ENCODE data around the gene KCNA2. TPM values are rescaled to one million over a fixed set of nuclear protein-coding genes. Genes with fewer than 3 reads are reported as not detected.
A peak's percentile ranks its signal among the peaks of the same experiment; 100 is the strongest.

Gene KCNA2
- total RNA-seq, 2 donors from 2014 or later: 0.64 to 6.2 TPM

DNA sequence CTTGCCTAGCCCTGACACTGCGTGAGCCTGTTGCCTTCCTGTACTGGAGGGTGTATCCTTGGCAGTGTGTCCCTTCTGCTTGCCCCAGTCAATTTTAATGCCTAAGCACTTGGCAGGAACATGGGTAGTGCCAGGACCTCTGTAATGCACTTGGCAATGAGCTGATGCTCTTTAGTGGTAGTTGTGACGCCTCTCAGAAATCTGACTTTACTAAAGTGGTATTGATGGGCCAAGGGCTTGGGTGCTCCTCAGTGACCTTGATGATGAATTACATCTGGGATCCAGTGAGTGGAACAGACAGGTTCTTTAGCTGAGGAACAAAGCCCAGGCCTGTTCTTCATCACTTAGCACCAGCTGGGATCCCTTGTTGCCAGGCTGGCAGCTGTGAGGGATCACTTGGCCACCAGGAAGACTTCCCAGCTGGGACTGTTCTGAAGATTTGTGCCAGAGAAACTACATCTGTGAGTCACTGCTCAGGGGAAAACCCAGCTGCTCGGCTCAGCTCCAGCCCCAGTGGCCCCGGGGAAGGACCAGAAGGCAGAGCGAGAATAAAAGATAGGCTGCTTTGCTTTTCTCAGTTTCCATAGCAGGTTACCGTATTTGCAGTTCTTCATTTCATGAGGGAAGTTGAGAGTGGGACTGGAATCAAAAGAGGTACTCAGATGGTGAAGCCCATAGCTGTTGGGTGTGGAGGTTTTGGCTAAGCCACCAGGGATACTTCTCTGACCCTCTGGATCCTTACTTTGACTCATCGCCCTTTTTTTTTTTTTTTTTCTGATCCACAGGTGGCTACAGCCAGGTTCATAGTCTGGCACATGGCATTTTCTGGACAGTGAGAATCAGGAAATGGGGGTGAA, 28.5 kb upstream of the KCNA2 start:
- H3K4me3 ChIP-seq: no peak overlapping the region
- no peak overlapping the region for H3K27ac ChIP-seq
- H3K4me1 ChIP-seq (replicated peaks): no peaks in the 10 kb centered on the region
- DNase-seq (ENCODE audit: low spot score): peak; percentile 23
- H3K27me3 ChIP-seq (replicated peaks; ENCODE audit: insufficient read depth): no peaks in the 10 kb centered on the region
- H3K9me3 ChIP-seq: no peaks in the 10 kb centered on the region
- WGBS: 21% methylated on average over 7 of the region's 7 CpGs
- no peaks in the 10 kb centered on the region for H3K36me3 ChIP-seq
- TF ChIP-seq POLR2A (IDR thresholded peaks at IDR 0.05): no peak
- TF ChIP-seq POLR2AphosphoS5 (IDR thresholded peaks at IDR 0.05): peak; percentile 32
- intact Hi-C loops (cut with DNase I): no loop called here

GRCh38 chr1:110634086-110634454, 27.9 kb upstream of the KCNA2 start:
- intact Hi-C loops (cut with DNase I): no loop called here
- Histone ChIP-seq H3K9me3 (no peaks in the 10 kb centered on the region), H3K27ac (no peak overlapping the region), H3K27me3 (replicated peaks; ENCODE audit: insufficient read depth) (no peaks in the 10 kb centered on the region), H3K4me1 (replicated peaks) (no peaks in the 10 kb centered on the region), H3K4me3 (no peak overlapping the region), H3K36me3 (no peaks in the 10 kb centered on the region)
- TF ChIP-seq, protein P1, sequence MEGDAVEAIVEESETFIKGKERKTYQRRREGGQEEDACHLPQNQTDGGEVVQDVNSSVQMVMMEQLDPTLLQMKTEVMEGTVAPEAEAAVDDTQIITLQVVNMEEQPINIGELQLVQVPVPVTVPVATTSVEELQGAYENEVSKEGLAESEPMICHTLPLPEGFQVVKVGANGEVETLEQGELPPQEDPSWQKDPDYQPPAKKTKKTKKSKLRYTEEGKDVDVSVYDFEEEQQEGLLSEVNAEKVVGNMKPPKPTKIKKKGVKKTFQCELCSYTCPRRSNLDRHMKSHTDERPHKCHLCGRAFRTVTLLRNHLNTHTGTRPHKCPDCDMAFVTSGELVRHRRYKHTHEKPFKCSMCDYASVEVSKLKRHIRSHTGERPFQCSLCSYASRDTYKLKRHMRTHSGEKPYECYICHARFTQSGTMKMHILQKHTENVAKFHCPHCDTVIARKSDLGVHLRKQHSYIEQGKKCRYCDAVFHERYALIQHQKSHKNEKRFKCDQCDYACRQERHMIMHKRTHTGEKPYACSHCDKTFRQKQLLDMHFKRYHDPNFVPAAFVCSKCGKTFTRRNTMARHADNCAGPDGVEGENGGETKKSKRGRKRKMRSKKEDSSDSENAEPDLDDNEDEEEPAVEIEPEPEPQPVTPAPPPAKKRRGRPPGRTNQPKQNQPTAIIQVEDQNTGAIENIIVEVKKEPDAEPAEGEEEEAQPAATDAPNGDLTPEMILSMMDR (IDR thresholded peaks at IDR 0.05): no peak
- TF ChIP-seq POLR2AphosphoS5 (IDR thresholded peaks at IDR 0.05) (no peak), POLR2A (IDR thresholded peaks at IDR 0.05) (no peak)
- 86% methylated on average over 1 of the region's 1 CpG for WGBS
- no peak for DNase-seq (ENCODE audit: low spot score)

DNA sequence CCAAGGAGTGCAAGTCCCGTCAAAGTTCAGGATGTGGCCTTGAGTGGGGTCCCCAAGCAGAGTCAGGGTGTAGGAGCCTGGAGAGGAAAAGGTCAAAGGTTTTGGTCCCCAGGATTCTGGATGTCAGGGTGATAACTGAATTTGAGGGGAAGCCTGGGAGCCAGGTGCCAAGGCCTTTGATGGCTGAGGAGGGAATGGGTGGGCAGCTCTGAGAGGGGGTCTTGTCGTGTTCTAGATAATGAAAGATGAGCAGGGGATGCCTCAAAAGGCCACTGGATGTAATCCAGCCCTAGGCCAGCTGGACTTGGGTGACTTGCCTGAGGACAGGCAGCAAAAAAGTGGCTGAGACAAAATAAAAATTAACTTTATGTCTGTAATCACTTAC, 27.5 kb upstream of the KCNA2 start:
- 81% methylated on average over 2 of the region's 2 CpGs for WGBS
- Histone ChIP-seq H3K27ac (no peak overlapping the region), H3K4me1 (replicated peaks) (no peaks in the 10 kb centered on the region), H3K9me3 (no peaks in the 10 kb centered on the region), H3K4me3 (no peak overlapping the region), H3K27me3 (replicated peaks; ENCODE audit: insufficient read depth) (no peaks in the 10 kb centered on the region), H3K36me3 (no peaks in the 10 kb centered on the region)
- intact Hi-C loops (cut with DNase I): no loop called here
- no peak for TF ChIP-seq POLR2AphosphoS5 (IDR thresholded peaks at IDR 0.05)
- TF ChIP-seq, protein P1 (IDR thresholded peaks at IDR 0.05): no peak
- no peak for DNase-seq (ENCODE audit: low spot score)

DNA sequence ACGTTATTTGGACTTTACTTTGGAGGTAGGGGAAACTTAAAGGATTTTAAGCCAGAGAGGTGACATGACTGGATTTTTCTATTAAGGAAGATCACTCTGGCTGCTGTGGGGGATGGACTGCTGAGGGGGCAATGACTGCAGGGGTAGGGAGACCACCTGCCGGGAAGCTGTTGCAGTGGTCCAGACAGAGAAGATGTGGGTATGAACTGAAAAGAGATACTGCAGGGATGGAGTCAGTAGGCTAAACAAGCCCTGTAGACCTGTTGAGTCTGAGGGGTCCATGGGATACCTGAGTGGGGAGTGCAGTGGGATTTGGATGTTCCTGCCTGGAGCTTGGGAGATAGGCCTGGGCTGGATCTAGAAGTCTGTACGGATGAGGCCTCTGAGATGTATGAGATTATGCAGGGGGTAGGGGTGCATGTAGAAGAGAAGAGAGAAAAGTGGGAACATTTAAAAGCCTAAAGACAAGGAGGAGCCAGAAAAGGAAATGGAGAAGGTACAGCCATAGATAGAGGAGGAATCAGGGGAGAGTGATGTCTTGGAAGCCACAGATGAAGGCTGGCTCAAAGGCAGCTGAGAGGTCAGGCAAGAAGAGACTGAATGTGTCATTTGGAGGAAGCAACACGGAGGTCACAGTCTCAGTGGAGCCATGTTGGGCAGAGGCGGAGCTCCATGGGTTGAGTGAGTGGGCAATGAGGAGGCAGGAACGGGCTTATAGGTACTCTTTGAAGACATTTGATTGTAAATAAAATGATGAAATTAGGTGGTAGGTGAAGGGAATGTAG, 25.9 kb upstream of the KCNA2 start:
- Histone ChIP-seq H3K4me3 (no peak overlapping the region), H3K4me1 (replicated peaks) (no peaks in the 10 kb centered on the region), H3K27ac (no peak overlapping the region), H3K9me3 (no peaks in the 10 kb centered on the region), H3K27me3 (replicated peaks; ENCODE audit: insufficient read depth) (no peaks in the 10 kb centered on the region), H3K36me3 (no peaks in the 10 kb centered on the region)
- WGBS: 73% methylated on average over 6 of the region's 6 CpGs
- DNase-seq (ENCODE audit: low spot score): no peak
- TF ChIP-seq, protein P1 (IDR thresholded peaks at IDR 0.05): no peak
- TF ChIP-seq POLR2AphosphoS5 (IDR thresholded peaks at IDR 0.05) (no peak), POLR2A (IDR thresholded peaks at IDR 0.05) (no peak)
- intact Hi-C loops (cut with DNase I): loop anchor here (2.0 kb wide), 1 partner anchor 135 kb away; no protein-coding TSS in a partner anchor

- TF ChIP-seq POLR2A (IDR thresholded peaks at IDR 0.05): no peak
- peak; percentile 39 for TF ChIP-seq POLR2AphosphoS5 (IDR thresholded peaks at IDR 0.05)
- TF ChIP-seq, protein P1 (IDR thresholded peaks at IDR 0.05): peak; percentile 75 to 81 (median 80)
- 39% methylated on average over 13 of the region's 13 CpGs for WGBS
- H3K27me3 ChIP-seq (replicated peaks; ENCODE audit: insufficient read depth): no peaks in the 10 kb centered on the region
- H3K36me3 ChIP-seq: no peaks in the 10 kb centered on the region
- intact Hi-C loops (cut with DNase I): loop anchor here (2.0 kb wide), 1 partner anchor 136 kb away; no protein-coding TSS in a partner anchor
- peak; percentile 66 for DNase-seq (ENCODE audit: low spot score)
- no peak overlapping the region for H3K27ac ChIP-seq
- H3K4me1 ChIP-seq (replicated peaks): no peaks in the 10 kb centered on the region
- no peaks in the 10 kb centered on the region for H3K9me3 ChIP-seq
- no peak overlapping the region for H3K4me3 ChIP-seq
Observed at GRCh38 chr1:110630839-110631663, 24.9 kb upstream of the KCNA2 start.

All from prostate gland (tissue), 2 donors.